Suprapubic skin (tissue), 3 donors: ENCODE results near the gene IGSF23.

Experiments
- POLR2A ChIP-seq, 2 donors: fragments of 450-650 bp; IDR thresholded peaks; one replicate each; pipeline ENCODE4 v1.6.1; 2017; ENCODE audit warnings: antibody characterized with exemption in 2 of 2, mild to moderate bottlenecking in 2 of 2, moderate library complexity in 2 of 2
- TF ChIP-seq, protein P1 (sequence below), 2 donors: fragments of 200-600 bp in 1 of 2; fragments of 450-650 bp in 1 of 2; sonication (generic) in 1 of 2; IDR thresholded peaks; one replicate each; pipeline ENCODE4 v1.5.1; 2016 to 2019; ENCODE audit warnings: antibody characterized with exemption in 2 of 2, mild to moderate bottlenecking in 1 of 2, moderate library complexity in 1 of 2

DNA sequence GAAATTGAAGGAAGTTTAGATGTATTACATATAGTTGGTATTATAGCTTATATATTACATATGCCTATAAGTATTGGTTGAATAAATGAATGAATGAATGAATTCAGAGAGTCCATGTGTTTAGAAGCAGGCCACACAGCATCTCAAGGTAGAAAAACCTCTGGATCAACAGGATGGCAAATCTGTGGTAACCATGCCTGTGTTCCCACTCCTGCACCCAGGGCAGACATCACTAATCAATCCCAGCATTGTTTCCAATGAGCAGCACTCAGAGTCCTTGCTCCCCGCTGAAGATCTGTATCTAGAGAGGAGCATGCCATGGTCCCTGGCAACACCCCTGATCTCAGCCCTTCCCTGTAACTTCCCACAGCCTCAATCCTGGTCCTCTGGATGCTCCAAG is 58.9 kb downstream of the IGSF23 start:
- TF ChIP-seq, protein P1, sequence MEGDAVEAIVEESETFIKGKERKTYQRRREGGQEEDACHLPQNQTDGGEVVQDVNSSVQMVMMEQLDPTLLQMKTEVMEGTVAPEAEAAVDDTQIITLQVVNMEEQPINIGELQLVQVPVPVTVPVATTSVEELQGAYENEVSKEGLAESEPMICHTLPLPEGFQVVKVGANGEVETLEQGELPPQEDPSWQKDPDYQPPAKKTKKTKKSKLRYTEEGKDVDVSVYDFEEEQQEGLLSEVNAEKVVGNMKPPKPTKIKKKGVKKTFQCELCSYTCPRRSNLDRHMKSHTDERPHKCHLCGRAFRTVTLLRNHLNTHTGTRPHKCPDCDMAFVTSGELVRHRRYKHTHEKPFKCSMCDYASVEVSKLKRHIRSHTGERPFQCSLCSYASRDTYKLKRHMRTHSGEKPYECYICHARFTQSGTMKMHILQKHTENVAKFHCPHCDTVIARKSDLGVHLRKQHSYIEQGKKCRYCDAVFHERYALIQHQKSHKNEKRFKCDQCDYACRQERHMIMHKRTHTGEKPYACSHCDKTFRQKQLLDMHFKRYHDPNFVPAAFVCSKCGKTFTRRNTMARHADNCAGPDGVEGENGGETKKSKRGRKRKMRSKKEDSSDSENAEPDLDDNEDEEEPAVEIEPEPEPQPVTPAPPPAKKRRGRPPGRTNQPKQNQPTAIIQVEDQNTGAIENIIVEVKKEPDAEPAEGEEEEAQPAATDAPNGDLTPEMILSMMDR (IDR thresholded peaks at IDR 0.05): no peak
- TF ChIP-seq POLR2A (IDR thresholded peaks at IDR 0.05): no peak
